Body of pancreas (tissue), 4 donors: Measurements from ENCODE around the gene ZDHHC21.

Experiments
- CTCF ChIP-seq, 7 experiments: fragments of 450-650 bp in 4 of 7; fragments of 200-600 bp in 3 of 7; sonication (generic) in 3 of 7; IDR thresholded peaks; one replicate each; pipeline ENCODE4 v1.5.1; 2016 to 2019; ENCODE audit warnings: antibody characterized with exemption in 7 of 7
- POLR2A ChIP-seq, 3 donors: fragments of 450-650 bp; IDR thresholded peaks; one replicate each; pipeline ENCODE4 v1.6.1; 2016; ENCODE audit warnings: antibody characterized with exemption in 3 of 3, mild to moderate bottlenecking in 2 of 3

GRCh38 chr9:14687042-14687719, 6.1 kb downstream of the ZDHHC21 start:
- TF ChIP-seq CTCF (IDR thresholded peaks at IDR 0.05): no peak
- TF ChIP-seq POLR2A (IDR thresholded peaks at IDR 0.05): no peak
